NCI-H1436 treated with DMSO at 0.1 percent for 48 hours (cell line): ENCODE measurements around the gene IL36G.

Experiments used
- DNase-seq: peaks from one replicate; lab custom pipeline; 2025; lab: John Stamatoyannopoulos, UW

Gene IL36G

DNA sequence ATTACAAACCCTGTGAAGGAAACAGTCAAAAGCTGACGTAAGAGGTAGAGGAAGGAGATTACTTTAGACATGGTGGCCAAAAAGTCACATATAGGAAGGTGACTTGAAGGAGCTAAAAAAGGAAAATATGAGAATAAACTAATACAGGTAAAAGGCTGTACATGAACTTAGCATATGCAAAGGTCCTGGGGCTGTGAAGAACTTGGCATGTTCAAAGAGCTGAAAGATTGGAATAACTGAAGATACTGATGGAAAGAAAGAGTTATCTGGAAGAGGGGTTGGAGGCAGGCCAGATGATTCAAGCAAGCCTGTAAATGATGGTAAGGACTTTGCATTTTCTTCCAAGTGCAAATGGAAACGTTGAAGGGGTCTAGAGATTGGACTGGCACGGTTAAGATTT is 40.7 kb downstream of the IL36G start:
- DNase-seq, result no peak

DNA sequence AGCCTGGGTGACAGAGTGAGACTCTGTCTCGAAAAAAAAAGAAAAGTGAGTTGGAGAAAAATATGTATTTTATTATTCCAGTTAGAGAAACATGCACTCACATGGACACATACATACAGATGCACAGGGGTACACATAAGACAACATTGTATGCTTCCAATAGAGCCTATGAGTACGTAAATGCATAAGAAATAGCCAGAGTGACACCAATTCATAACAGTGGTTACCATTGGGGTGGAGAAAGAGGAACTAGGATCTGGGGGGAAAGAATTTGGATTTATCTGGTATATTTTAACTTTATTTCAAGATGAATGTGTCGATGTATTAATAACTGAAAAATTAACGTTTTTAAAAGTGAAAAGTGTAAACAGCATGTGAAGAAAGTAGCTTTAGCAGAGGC is 43.5 kb downstream of the IL36G start:
- DNase-seq, result no peak

DNA sequence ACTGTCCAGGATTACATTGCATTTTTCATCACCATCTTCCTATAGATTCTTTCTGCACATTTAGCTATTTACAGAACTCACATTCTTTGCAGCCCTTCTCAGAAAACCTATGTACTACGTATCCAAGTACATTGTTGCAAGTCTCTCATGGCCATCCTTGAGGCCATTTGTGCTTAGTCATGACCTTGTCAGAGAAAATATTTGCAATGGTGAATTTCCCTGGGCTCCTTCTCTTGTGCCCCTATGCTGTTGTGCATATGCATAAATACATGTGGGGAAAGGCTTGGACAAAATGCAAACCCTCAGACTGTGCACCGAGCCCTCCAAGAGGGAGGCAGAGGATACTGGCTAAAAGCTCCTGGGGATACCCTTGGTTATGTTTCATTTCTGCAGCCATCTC is 47.0 kb downstream of the IL36G start:
- DNase-seq, result no peak

DNA sequence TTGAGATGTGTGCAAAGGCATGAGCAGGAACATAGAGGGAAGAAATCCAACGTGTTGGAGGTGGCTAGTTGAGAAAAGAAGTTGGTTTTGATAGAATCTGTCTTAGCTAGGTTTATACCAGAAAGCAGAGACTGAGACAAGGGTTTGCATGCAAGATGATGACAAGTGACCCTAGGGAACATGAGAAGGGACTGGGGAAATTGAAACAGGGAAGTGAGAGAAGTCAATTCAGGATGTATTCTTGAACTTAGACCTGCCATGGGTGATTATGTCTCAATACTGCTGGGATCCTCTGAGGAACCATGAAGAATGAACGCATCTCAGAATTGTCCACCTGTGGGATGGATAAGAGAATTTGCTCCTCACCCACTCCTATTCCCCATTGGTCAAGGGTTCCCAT is 47.9 kb downstream of the IL36G start:
- DNase-seq, result no peak

DNA sequence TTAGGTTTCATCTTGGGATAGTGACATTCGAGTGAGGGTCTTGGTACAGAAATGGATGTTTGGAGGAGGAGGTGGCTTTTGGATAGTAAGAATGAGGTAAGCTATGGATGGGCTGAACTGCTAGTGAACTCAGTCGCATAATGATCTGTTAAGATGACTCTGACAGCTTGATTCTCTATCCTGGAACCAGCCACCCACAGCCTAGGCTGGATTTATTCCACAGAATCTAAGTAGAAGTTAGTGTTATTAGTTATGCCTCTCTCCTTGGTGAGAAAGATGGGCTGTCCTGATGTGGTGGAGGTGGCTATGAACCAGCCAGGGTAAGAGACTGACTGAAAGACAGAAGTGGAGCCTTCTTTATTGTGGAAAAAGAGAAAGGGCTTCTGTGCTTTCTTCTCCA is 49.9 kb downstream of the IL36G start:
- no peak for DNase-seq

DNA sequence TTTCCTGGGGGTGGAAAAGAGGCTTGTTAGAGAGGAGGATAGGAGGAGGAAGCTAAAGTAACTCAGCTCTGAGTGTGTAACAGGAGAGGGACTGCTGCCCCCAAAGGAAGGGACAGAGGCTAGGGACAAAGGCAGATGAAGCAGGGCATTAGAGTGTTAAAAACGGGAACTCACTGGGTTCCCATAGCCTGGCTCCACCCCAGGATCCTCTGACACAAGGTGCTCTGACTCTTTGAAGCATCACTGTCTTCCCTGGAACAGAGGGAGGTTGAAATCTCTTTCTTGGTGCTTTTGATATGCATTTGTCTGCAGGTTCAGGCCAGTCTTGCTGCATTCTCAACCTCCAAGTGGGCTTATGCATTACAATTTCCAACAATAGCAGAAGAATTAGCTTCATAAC is 50.3 kb downstream of the IL36G start:
- no peak for DNase-seq

DNA sequence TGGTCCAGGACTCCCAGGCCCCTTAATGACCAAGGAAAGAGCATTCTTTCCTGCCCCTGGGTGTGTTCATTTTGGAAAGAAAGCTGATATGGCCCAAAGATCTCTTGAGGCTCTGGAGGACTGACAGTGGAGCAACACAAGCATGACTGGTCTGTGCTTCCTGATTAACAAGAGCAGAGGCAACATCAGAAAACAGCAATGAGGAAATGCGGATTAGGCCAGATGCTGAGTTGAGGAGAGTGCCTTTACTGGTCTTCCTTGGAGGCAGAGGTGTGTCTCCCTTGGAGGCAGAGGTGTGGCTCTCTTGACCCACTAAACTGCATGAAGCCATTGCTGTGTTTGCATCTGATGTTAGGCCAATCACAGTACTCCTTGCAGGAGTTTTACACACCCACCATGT is 54.9 kb downstream of the IL36G start:
- no peak for DNase-seq

DNA sequence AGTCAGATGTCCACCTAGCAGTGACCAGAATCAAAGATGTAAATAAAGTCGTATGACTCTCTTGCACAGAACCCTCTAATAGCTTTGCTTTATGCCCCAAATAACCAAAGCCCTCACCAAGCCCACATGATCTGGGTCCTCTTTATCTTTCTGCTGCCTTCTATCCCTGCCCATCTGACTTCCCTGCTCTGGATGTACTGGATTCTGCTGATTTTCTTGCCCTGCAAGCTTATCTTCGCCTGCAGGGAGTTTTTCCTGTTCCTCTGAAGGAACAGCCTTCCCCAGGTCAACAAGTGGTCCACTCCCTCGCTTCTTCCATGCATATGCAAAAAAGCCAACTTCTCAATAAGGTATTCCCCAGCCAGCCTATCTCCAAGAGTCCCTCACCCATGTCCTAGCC is 56.2 kb downstream of the IL36G start:
- no peak for DNase-seq
